HG03575 (cell line): ENCODE results near the gene SPATA6L.
A peak's percentile ranks its signal among the peaks of the same experiment; 100 is the strongest.

Experiments used
- ATAC-seq: cut with Tn5 transposase; IDR thresholded peaks from one replicate; pipeline ENCODE4 v1.9.1; 2021; ENCODE audit not compliant: unreplicated experiment, insufficient number of reproducible peaks, low FRiP score; ENCODE audit errors: extremely low read depth

Gene SPATA6L

DNA sequence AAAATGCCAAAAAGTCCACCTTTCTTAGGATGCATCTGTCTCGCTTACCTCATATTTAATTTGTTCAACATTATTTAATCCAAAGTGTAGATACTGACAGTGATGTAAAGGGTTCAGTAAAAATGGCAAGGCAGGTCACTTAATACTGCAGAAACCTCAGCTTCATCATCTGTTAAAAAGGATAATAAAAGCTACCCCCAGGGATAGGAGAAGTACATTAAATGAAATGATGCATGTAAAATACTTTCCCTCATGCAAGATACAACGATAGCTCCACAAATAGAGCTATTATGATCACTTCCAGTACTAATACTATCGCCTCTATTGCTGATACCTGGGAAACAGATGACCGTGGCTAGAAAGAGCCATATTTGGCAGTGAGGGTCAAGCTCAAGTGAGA lies 93.1 kb downstream of the SPATA6L start:
- no peak for ATAC-seq

DNA sequence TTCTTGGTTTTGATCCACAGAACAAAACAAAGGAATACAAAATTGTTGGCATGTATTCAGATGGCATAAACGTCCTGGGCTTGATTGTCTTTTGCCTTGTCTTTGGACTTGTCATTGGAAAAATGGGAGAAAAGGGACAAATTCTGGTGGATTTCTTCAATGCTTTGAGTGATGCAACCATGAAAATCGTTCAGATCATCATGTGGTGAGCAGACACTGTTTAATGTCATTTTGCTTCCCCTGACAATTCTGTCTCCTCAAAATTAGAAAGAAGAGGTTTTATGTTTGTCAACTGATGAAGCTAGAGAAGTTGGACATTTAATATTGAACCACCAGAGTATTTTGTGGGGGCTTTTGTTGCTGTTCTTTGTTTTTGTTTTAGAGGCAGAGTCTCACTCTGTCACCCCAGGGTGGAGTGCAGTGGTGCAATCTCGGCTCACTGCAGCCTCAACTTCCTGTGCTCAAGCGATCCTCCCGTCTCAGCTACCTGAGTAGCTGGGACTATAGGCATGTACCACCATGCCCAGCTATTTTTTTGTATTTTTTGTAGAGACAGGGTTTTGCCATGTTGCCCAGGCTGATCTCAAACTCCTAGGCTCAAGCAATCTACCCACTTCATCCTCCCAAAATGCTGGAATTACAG lies 94.0 kb downstream of the SPATA6L start:
- ATAC-seq = no peak

DNA sequence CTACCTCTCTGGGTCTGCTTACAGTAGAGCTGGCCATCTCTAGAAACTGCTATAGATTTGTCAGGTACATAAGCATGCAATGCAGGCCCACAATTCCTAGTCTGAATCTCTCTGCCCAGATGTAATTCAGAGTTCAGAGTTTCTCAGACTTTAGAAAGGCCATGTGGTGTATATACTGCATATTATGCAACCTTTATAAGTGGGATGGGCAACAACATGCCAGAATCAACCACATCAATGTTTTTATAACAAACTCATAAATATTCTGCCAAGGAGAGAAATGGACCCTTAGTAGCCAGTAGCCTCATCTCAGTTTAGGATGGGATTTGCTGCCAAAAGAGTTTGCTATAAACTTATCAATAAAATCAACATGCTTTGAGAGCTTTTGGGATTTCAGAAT lies 97.2 kb downstream of the SPATA6L start:
- ATAC-seq = no peak

DNA sequence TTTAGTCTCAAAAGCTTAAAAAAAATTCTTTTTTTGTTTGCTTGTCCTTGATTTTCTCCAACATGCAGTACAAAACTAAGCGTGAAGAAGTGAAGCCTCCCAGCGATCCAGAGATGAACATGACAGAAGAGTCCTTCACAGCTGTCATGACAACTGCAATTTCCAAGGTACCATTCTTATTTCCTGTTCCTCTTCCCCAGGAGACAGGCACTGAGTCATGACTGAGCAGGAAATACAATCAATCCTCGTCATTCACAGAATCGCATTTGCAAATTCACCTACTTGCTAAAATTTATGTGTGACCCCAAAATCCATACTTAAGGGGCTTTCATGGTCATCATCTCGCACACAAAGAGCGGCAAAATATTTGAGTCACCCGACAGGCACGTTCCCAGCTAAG lies 98.7 kb downstream of the SPATA6L start:
- no peak for ATAC-seq

DNA sequence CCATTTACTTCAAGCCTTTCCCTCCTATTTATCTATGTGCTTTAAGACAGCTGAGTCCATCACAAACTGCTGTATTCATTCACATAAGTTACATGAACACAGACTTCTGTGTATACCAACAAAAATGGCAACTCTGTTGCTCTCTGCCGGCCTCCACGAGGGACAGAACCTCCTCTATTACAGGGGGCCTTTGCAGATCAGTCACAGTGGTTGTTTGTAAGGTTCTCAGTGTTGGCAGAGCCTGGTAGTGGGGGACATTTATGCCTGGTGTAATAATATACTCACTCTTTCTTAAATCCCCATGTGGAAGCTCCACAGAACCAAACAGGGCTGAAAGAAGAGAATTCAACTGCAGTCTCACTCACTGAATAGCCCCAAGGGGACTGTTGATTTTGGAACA lies 99.5 kb downstream of the SPATA6L start:
- no peak for ATAC-seq

DNA sequence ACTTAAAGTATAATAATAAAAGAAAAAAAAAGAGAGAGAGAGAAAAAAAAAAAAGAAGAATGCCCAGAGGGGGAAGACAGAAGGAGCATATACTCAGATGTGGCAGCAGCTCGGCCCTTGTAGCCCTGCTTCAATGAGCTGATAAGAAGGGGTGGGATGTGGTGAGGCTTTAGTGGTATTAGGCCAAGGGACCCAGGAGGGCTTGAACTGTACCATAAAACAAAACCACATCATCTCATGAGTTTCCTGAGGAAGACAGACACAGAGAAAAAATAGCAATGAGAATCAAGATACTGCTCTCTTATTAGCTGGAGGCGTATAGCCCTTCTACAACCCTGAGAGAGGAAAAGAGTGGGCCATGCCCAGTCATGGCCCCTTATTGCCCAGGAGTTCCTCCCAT lies 103.2 kb downstream of the SPATA6L start:
- ATAC-seq = no peak

DNA sequence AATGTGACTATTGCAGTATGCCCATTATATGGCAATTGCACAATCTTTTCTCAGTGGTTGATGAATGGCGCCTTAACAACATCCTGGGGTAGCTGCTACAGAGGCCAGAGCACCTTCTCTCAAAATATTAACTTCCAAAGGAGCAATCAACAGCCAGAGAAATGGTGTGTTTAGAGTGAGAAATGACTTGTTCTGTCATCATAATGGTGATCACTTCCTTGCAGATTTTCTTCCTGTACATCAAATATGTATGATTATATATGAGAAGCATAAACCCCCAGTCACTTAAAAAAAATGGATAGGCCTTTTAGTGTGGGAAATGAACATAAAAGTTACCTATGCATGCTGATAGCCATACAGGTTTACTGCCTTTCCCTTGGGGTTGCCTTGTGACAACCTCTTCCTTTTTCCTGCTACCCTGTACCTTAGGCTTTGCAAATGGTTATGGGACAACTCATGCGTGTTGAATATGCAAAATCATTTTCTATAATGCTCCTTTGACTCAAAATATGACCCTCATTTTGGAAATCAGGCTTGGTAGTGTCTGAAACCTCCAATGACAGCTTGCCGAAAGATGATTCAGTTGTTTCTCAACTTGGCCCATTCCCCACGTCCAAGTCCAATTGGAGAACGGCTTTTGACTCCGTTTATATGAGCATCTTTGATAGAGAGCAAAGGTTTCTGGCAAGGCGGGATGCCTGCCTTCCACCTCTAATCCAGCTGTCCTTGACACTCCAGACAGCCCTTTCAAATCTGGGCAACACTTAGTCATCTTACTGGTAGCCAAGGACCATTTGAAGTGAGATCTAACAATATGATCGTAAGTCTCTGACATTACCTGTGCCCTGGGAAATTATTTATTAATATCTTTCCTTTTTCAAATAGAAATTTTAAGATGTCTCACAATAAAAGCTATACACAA lies 106.8 kb downstream of the SPATA6L start:
- peak; percentile 77 for ATAC-seq

DNA sequence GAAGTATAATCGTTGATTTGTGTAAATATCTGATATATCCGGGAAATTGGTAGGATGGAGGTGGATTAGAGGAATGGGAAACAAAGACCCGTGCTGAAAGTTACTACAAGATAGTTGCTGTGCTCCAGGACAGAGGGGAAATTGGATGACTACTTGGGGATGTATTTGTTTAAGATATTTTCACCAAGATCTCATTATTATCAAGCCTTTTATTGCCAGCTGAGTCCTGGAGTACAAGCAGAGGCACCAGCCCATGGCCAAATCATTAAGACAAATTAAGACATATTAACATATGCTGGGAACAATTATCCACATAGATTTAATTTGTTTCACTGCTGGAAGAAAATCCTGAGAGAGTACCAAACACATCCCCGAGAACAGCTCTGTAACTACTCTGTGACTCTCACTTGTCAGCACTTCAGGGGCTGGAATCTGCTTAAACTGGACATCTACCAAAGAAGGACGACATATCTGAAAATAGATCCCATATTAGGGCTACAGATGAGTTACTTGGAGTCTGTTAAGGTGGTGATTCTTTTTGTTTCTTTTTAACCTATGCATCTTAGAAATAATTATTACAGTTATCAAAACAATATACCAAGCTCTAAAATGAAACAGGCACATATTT lies 107.8 kb downstream of the SPATA6L start:
- no peak for ATAC-seq

DNA sequence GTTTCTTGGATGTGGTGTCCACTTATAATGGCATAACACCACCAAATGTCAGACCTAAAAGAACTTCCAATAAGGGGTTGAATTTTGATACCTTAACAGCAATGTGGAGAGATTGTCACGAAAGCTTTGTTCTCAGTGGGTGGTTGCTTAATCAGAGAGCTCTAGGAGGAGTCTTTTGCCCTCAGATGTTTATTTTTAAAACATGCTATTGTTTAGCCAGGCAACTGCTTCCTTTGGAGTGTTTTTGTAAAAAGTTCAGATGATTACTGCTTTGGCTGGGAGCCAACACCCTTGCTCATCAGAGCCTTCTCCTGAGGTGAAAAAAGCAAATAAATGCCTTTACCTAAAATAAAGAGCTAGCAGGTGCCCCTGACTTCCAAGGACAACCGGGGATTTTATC lies 111.0 kb downstream of the SPATA6L start:
- ATAC-seq = no peak

DNA sequence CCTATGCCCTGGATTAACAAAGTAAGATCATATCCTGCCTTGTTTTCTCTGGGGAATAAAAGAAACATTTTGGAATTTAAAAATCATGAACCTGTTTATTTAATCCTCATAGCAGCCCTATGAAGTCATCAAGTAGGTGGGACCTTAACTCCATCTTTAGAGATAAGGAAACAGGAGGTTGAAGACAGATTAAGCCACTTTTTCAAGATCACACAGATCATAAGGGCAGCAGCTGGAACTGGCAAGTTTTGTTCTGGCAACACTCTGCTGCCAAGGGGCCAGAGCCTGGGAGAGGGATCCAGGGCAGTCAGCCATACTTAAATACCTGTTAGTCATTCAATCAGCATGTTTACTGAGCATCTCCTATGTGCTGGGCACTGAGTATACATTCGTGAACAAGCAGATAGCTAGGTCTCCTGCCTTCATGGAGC lies 112.3 kb downstream of the SPATA6L start:
- no peak for ATAC-seq

DNA sequence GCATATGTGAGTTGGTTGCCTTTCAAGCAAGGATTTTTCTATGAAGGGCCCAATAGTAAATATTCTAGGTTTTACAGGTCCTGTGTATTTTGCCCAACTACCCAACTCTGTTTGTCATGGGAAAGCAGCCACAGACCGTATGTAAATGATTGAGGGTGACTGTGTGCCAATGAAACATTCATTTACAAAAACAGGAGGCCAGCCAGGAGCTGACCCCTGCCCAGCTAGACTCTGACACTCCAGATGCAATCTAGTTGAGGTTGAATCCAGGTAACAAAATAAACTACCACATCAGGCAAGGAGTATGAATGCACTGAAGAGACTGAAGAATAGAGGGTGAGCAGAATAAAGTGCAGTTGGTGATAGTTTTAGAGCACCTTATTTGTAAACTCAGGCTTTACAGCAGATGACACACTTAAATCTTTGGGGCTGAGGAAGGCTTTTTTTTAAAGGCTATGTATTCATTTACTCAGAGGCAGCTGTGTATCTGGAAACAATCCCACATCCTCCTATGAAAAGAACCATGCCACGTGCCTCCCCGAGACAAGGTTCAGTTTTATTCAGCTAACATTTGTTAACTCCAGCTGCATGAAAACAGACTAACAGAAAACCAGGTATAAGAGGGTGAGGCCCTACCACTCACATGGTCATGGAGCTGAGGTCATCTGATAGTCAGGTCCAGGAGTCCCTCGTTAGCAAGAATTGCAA lies 115.3 kb downstream of the SPATA6L start:
- ATAC-seq = no peak

DNA sequence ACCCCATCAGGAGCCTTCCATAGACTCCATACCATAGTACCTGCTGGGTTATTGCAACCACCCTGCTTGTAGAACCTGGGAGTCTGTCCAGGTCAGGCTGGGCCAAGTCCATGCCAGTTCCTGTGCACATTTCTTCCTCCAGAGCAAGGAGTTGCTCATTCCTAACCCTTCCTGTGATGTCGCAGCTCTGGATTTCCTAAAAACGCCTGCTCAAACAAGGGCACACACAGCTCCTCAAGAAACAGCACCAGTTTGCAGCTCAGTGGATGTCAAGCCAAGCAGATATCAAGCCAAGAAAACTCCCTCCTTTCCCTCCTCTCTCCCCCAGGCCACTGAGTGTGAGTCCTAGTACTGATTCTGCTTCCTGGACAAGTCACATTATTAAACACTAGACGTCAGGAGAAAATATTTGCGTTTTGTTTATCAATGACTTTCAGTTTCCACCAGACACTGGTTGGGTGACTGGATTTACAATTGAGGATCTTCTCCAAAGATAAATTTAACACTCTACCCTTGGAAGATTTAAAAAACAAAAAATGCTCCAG lies 116.5 kb downstream of the SPATA6L start:
- no peak for ATAC-seq

DNA sequence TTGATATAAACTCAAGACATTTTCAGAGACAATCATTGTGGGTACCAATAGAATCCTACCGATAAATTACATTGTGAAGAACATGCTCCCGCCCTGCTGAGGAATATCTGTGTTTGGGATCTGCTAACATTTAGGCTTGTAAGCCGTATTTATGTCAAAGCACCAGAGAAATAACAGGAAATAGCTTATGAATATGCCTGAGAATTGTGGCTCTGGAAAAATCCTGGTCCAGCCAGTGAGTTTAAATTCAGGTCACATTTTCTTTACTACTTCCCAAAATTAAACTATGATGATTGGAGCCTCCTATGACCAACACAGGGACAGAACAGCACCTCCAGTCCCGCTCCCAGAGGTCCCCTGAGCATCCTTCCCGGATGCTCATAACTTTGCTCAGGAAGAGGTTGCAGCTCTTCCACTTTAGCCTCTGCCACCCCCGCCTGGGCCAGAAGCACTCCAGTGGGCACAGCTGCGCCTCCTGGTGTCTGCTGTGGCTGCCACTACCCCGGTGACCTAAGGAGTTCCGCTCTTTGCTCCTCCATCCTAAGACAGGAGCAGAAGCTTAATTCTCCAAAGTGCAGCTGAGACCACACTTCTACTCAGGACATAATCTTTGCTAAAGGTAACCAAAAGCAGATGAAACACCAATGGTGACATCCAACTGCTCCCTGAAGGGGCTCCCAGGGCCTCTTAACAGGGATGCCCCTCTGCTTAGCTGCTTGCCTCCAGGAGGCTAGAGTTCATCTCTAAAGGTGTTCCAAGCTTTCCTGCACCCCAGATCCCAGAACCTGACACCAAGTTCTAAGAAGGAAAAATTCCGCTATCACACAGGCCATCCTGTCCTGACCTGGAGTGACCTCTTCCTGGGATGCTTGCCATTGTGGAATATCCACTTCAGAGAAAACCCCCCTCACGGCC lies 117.2 kb downstream of the SPATA6L start:
- ATAC-seq = no peak
